ENCODE results near the gene UCKL1.
"Not testable (repeated sequence)": the region's sequence is repeated elsewhere in the genome, so short reads cannot be mapped to it uniquely, and the experiment has no call there.

Gene UCKL1

GRCh38 chr20:63955827-63956663 lies at the start of gene UCKL1:
UCKL1 (minus strand) TSS chr20:63956416; CDS start chr20:63956372, 44 bp downstream.
- FAIRE-seq (peak; percentile 65), DNase-seq (ENCODE audit: extremely low spot score, insufficient read length, low read depth) (peak; percentile 85)

GRCh38 chr20:64005394-64005793 lies 49.2 kb upstream of the UCKL1 start:
- FAIRE-seq (no peak), DNase-seq (ENCODE audit: extremely low spot score, insufficient read length, low read depth) (no peak)

- DNase-seq (ENCODE audit: extremely low spot score, insufficient read length, low read depth) (no peak), FAIRE-seq (no peak)
These were observed 47.9 kb upstream of the UCKL1 start for GRCh38 chr20:64003960-64004725.

- no peak for DNase-seq (ENCODE audit: extremely low spot score, insufficient read length, low read depth)
- FAIRE-seq: no peak
These were observed 45.4 kb upstream of the UCKL1 start for GRCh38 chr20:64001607-64002011.

- no peak for DNase-seq (ENCODE audit: extremely low spot score, insufficient read length, low read depth)
- FAIRE-seq: no peak
These were observed 44.7 kb upstream of the UCKL1 start for GRCh38 chr20:64000906-64001305.

GRCh38 chr20:63982937-63983336 lies 26.7 kb upstream of the UCKL1 start:
- DNase-seq (ENCODE audit: extremely low spot score, insufficient read length, low read depth): no peak
- FAIRE-seq: no peak

GRCh38 chr20:63980806-63981728 lies 24.9 kb upstream of the UCKL1 start, which contains the start of gene PRPF6:
PRPF6 (plus strand) TSS chr20:63981132; CDS start chr20:63981246, 114 bp downstream.
- peak; percentile 93 for FAIRE-seq
- peak; percentile 98 for DNase-seq (ENCODE audit: extremely low spot score, insufficient read length, low read depth)

GRCh38 chr20:63980317-63980805 lies 24.1 kb upstream of the UCKL1 start:
- no peak for FAIRE-seq
- no peak for DNase-seq (ENCODE audit: extremely low spot score, insufficient read length, low read depth)

- DNase-seq (ENCODE audit: extremely low spot score, insufficient read length, low read depth) (no peak), FAIRE-seq (peak; percentile 76)
These were observed 23.5 kb upstream of the UCKL1 start, which contains the start of gene SAMD10 for GRCh38 chr20:63979557-63980316. SAMD10 (minus strand) TSS chr20:63979642; CDS start chr20:63979467, 175 bp downstream.

- FAIRE-seq: no peak
These were observed 23.0 kb upstream of the UCKL1 start for GRCh38 chr20:63979229-63979556.

GRCh38 chr20:63978319-63979228 lies 22.4 kb upstream of the UCKL1 start:
- FAIRE-seq (peak; percentile 86), DNase-seq (ENCODE audit: extremely low spot score, insufficient read length, low read depth) (no peak)

More at GRCh38 chr20:63979229-63979556, 23.0 kb upstream of the UCKL1 start:
- DNase-seq (ENCODE audit: extremely low spot score, insufficient read length, low read depth): no peak

GRCh38 chr20:63977739-63978276 lies 21.6 kb upstream of the UCKL1 start:
- DNase-seq (ENCODE audit: extremely low spot score, insufficient read length, low read depth): no peak
- FAIRE-seq: no peak

- DNase-seq (ENCODE audit: extremely low spot score, insufficient read length, low read depth): no peak
- FAIRE-seq: no peak
These were observed 20.9 kb upstream of the UCKL1 start for GRCh38 chr20:63976980-63977738.

GRCh38 chr20:63976511-63976910 lies 20.3 kb upstream of the UCKL1 start:
- FAIRE-seq; DNase-seq (ENCODE audit: extremely low spot score, insufficient read length, low read depth): not testable (repeated sequence)

- no peak for DNase-seq (ENCODE audit: extremely low spot score, insufficient read length, low read depth)
- FAIRE-seq: no peak
These were observed 18.4 kb upstream of the UCKL1 start for GRCh38 chr20:63974402-63975200.
